Vagina (tissue), 2 donors: ENCODE results near the gene XIST.

Experiments used
- CTCF ChIP-seq, 3 experiments: fragments of 450-650 bp in 2 of 3; fragments of 200-600 bp in 1 of 3; sonication (generic) in 1 of 3; IDR thresholded peaks; one replicate each; pipeline ENCODE4 v1.5.1; 2017 to 2019; ENCODE audit warnings: antibody characterized with exemption in 3 of 3, mild to moderate bottlenecking in 2 of 3, moderate library complexity in 2 of 3
- POLR2A ChIP-seq, 2 donors: fragments of 450-650 bp; IDR thresholded peaks; one replicate each; pipeline ENCODE4 v1.6.1; 2017; ENCODE audit warnings: antibody characterized with exemption in 2 of 2, mild to moderate bottlenecking in 2 of 2, moderate library complexity in 2 of 2

- TF ChIP-seq CTCF (IDR thresholded peaks at IDR 0.05) = no peak
- no peak for TF ChIP-seq POLR2A (IDR thresholded peaks at IDR 0.05)
Measured at GRCh38 chrX:73839152-73839551, 13.4 kb downstream of the XIST start.
